ENCODE measurements around the gene GNAI3.

DNA sequence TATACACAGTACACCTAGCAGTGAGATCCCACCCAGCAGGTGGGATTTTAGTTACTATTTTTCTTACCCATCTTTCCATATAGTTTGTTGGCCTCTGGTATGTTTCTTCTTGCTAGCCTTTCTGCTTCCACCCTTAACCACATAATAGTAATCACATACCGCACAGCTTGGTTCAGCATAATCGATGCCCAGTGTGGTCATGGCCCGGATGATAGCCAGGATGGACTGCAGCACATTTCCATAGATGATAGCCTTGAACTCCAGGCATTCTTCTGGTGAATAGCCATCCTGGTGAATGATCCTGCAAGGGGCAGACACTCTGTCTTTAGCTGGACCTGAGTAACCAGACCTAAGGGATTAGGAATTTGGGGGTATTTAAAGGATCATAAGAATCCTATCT lies 61.5 kb downstream of the GNAI3 start:
- TF ChIP-seq, protein P1, sequence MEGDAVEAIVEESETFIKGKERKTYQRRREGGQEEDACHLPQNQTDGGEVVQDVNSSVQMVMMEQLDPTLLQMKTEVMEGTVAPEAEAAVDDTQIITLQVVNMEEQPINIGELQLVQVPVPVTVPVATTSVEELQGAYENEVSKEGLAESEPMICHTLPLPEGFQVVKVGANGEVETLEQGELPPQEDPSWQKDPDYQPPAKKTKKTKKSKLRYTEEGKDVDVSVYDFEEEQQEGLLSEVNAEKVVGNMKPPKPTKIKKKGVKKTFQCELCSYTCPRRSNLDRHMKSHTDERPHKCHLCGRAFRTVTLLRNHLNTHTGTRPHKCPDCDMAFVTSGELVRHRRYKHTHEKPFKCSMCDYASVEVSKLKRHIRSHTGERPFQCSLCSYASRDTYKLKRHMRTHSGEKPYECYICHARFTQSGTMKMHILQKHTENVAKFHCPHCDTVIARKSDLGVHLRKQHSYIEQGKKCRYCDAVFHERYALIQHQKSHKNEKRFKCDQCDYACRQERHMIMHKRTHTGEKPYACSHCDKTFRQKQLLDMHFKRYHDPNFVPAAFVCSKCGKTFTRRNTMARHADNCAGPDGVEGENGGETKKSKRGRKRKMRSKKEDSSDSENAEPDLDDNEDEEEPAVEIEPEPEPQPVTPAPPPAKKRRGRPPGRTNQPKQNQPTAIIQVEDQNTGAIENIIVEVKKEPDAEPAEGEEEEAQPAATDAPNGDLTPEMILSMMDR (IDR thresholded peaks at IDR 0.05), result no peak
- no peak for TF ChIP-seq POLR2A (IDR thresholded peaks at IDR 0.05)
